ENCODE measurements around the gene TMLHE. TPM values are rescaled to one million over a fixed set of nuclear protein-coding genes. Genes with fewer than 3 reads are reported as not detected.

The TMLHE gene
- total and polyA plus RNA-seq, 3 donors from 2014 or later: 5.3 to 17.2 (median 16.1) TPM

DNA sequence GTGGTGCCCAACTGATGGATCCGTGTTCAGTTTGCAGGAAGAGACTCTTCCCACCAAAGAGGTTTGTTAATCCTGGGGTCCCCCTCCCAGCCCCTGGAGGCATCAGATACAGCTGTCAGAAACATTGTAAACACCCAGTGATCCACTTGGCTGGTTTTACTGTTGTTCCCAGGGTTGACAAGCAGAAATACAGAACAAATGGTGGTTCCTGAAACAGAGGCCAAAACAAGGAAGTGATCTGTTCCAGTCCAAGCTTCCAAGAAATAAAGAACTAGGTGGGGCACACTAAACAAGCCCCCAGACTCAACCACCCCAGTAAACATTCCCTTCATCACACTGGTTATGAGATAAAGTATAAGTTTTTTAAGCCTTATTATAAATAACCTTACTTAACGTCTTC lies 1.4 kb downstream of the TMLHE start:
- WGBS, 2 donors: 40 to 48% methylated on average over 2 of the region's 2 CpGs
- Histone ChIP-seq H3K27me3 (no peaks in the 10 kb centered on the region), H3K4me3 (no peak overlapping the region), H3K36me3 (ENCODE audit: low read depth, missing control alignments) (no peaks in the 10 kb centered on the region), H3K9me3 (no peaks in the 10 kb centered on the region), H3K4me1 (no peaks in the 10 kb centered on the region), H3K27ac (no peak overlapping the region)
- no peak for DNase-seq
- no peak for TF ChIP-seq POLR2A (IDR thresholded peaks at IDR 0.05)
- TF ChIP-seq, protein P1, sequence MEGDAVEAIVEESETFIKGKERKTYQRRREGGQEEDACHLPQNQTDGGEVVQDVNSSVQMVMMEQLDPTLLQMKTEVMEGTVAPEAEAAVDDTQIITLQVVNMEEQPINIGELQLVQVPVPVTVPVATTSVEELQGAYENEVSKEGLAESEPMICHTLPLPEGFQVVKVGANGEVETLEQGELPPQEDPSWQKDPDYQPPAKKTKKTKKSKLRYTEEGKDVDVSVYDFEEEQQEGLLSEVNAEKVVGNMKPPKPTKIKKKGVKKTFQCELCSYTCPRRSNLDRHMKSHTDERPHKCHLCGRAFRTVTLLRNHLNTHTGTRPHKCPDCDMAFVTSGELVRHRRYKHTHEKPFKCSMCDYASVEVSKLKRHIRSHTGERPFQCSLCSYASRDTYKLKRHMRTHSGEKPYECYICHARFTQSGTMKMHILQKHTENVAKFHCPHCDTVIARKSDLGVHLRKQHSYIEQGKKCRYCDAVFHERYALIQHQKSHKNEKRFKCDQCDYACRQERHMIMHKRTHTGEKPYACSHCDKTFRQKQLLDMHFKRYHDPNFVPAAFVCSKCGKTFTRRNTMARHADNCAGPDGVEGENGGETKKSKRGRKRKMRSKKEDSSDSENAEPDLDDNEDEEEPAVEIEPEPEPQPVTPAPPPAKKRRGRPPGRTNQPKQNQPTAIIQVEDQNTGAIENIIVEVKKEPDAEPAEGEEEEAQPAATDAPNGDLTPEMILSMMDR (IDR thresholded peaks at IDR 0.05): no peak
- intact Hi-C loops (cut with DNase I; ENCODE audit: low total_unique reads): no loop called here

- no peak overlapping the region for H3K4me3 ChIP-seq
- no peak overlapping the region for H3K27ac ChIP-seq
- H3K36me3 ChIP-seq (ENCODE audit: low read depth, missing control alignments): no peaks in the 10 kb centered on the region
- no peaks in the 10 kb centered on the region for H3K4me1 ChIP-seq
- intact Hi-C loops (cut with DNase I; ENCODE audit: low total_unique reads): no loop called here
- no peaks in the 10 kb centered on the region for H3K27me3 ChIP-seq
- no peak for TF ChIP-seq POLR2A (IDR thresholded peaks at IDR 0.05)
- TF ChIP-seq, protein P1 (IDR thresholded peaks at IDR 0.05): no peak
- no peaks in the 10 kb centered on the region for H3K9me3 ChIP-seq
- no peak for DNase-seq
Measured at GRCh38 chrX:155592981-155593380, 19.8 kb downstream of the TMLHE start.

- no peak for DNase-seq
- intact Hi-C loops (cut with DNase I; ENCODE audit: low total_unique reads): no loop called here
- no peak overlapping the region for H3K27ac ChIP-seq
- no peaks in the 10 kb centered on the region for H3K36me3 ChIP-seq (ENCODE audit: low read depth, missing control alignments)
- TF ChIP-seq, protein P1 (IDR thresholded peaks at IDR 0.05): no peak
- TF ChIP-seq POLR2A (IDR thresholded peaks at IDR 0.05): no peak
- H3K27me3 ChIP-seq: no peaks in the 10 kb centered on the region
- H3K4me1 ChIP-seq: no peaks in the 10 kb centered on the region
- no peak overlapping the region for H3K4me3 ChIP-seq
- no peaks in the 10 kb centered on the region for H3K9me3 ChIP-seq
Measured at GRCh38 chrX:155592331-155592730, 20.4 kb downstream of the TMLHE start.

GRCh38 chrX:155577682-155578081 lies 35.1 kb downstream of the TMLHE start:
- Histone ChIP-seq H3K9me3 (no peaks in the 10 kb centered on the region), H3K27me3 (no peaks in the 10 kb centered on the region), H3K27ac (no peak overlapping the region), H3K4me1 (no peaks in the 10 kb centered on the region), H3K4me3 (no peak overlapping the region), H3K36me3 (ENCODE audit: low read depth, missing control alignments) (no peaks in the 10 kb centered on the region)
- TF ChIP-seq, protein P1 (IDR thresholded peaks at IDR 0.05): no peak
- no peak for TF ChIP-seq POLR2A (IDR thresholded peaks at IDR 0.05)
- WGBS, 2 donors: 75 to 83% methylated on average over 1 to 2 of the region's 2 CpGs
- no peak for DNase-seq
- intact Hi-C loops (cut with DNase I; ENCODE audit: low total_unique reads): no loop called here

DNA sequence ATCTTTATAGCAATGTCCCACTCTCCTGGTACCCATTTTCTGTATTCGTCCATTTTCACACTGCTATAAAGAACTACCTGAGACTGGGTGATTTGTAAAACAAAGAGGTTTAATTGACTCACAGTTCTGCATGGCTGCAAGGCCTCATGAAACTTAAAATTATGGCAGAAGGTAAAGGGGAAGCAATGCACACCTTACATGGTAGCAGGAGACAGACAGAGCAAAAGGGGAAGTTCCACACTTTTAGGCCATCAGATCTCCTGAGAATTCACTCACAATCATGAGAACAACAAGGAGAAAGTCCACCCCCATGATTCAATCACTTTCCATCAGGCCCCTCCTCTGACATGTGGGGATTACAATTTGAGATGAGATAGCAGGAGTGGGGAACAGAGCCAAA lies 49.7 kb downstream of the TMLHE start:
- no peak for TF ChIP-seq POLR2A (IDR thresholded peaks at IDR 0.05)
- TF ChIP-seq, protein P1 (IDR thresholded peaks at IDR 0.05): no peak
- intact Hi-C loops (cut with DNase I; ENCODE audit: low total_unique reads): no loop called here
- no peaks in the 10 kb centered on the region for H3K4me1 ChIP-seq
- no peaks in the 10 kb centered on the region for H3K27me3 ChIP-seq
- H3K27ac ChIP-seq: no peak overlapping the region
- 89 to 100% methylated on average over 1 of the region's 1 CpG for WGBS, 2 donors
- H3K36me3 ChIP-seq (ENCODE audit: low read depth, missing control alignments): no peaks in the 10 kb centered on the region
- no peak for DNase-seq
- H3K9me3 ChIP-seq: no peaks in the 10 kb centered on the region
- H3K4me3 ChIP-seq: no peak overlapping the region

Data from testis (tissue), 3 donors.